H9 (cell line): Measurements from ENCODE around the gene GABRB1. TPM values are rescaled to one million over a fixed set of nuclear protein-coding genes. Genes with fewer than 3 reads are reported as not detected.

Source experiments
- DNase-seq: peaks from one replicate; pipeline ENCODE4 v3.0.0-alpha.2; 2017
- H2AFZ ChIP-seq: one replicate; pipeline ENCODE4 v1.6.1; 2013; ENCODE audit warnings: mild to moderate bottlenecking, low read length, control low read depth, moderate library complexity
- H2AK5ac ChIP-seq: 2 replicates; pipeline ENCODE4 v1.6.1; 2013; ENCODE audit warnings: low read length, control low read depth, mixed read lengths; ENCODE audit not compliant: insufficient read length
- H2BK120ac ChIP-seq: one replicate; pipeline ENCODE4 v1.6.1; 2013; ENCODE audit warnings: low read depth, mild to moderate bottlenecking, low read length, control low read depth, inconsistent platforms; ENCODE audit not compliant: poor library complexity, severe bottlenecking
- H2BK12ac ChIP-seq: 2 replicates; pipeline ENCODE4 v1.6.1; 2013; ENCODE audit warnings: low read length, control low read depth, mixed read lengths, low read depth; ENCODE audit not compliant: insufficient read length
- H2BK15ac ChIP-seq: 2 replicates; pipeline ENCODE4 v1.6.1; 2013; ENCODE audit warnings: low read depth, low read length, control low read depth
- H2BK20ac ChIP-seq: one replicate; pipeline ENCODE4 v1.6.1; 2013; ENCODE audit warnings: low read depth, mild to moderate bottlenecking, low read length, control low read depth, inconsistent platforms; ENCODE audit not compliant: poor library complexity, severe bottlenecking
- H2BK5ac ChIP-seq: 2 replicates; pipeline ENCODE4 v1.6.1; 2013; ENCODE audit warnings: low read length, control low read depth, mixed read lengths; ENCODE audit not compliant: insufficient read length
- H3K14ac ChIP-seq: 2 replicates; pipeline ENCODE4 v1.6.1; 2013; ENCODE audit warnings: low read length, control low read depth; ENCODE audit not compliant: insufficient read depth
- H3K18ac ChIP-seq: 2 replicates; pipeline ENCODE4 v1.6.1; 2013; ENCODE audit warnings: low read depth, mild to moderate bottlenecking, mixed read lengths, low read length, control low read depth; ENCODE audit not compliant: insufficient read length
- H3K23ac ChIP-seq: 2 replicates; pipeline ENCODE4 v1.6.1; 2013; ENCODE audit warnings: low read length, control low read depth, mixed read lengths, low read depth; ENCODE audit not compliant: insufficient read length
- H3K23me2 ChIP-seq: 2 replicates; pipeline ENCODE4 v1.6.1; 2013; ENCODE audit warnings: low read depth, mild to moderate bottlenecking, mixed read lengths, low read length, control low read depth; ENCODE audit not compliant: insufficient read length, poor library complexity, severe bottlenecking
- H3K27ac ChIP-seq: 2 replicates; pipeline ENCODE4 v1.5.1; 2013; ENCODE audit warnings: low read length, control low read depth, mixed read lengths, low read depth; ENCODE audit not compliant: insufficient read length
- H3K27me3 ChIP-seq: 2 replicates; pipeline ENCODE4 v1.6.1; 2013; ENCODE audit warnings: low read length, control low read depth, inconsistent platforms; ENCODE audit not compliant: insufficient read depth
- H3K4ac ChIP-seq: 2 replicates; pipeline ENCODE4 v1.6.1; 2013; ENCODE audit warnings: low read depth, mild to moderate bottlenecking, control low read depth, inconsistent platforms, low read length, moderate library complexity
- H3K4me1 ChIP-seq: 2 replicates; pipeline ENCODE4 v1.6.1; 2013; ENCODE audit warnings: low read length, control low read depth, inconsistent platforms; ENCODE audit not compliant: insufficient read depth
- H3K4me2 ChIP-seq: 2 replicates; pipeline ENCODE4 v1.6.1; 2013; ENCODE audit warnings: low read length, control low read depth, mixed read lengths; ENCODE audit not compliant: insufficient read length, insufficient read depth
- H3K56ac ChIP-seq: 2 replicates; pipeline ENCODE4 v1.6.1; 2013; ENCODE audit warnings: low read depth, mild to moderate bottlenecking, mixed read lengths, low read length, control low read depth; ENCODE audit not compliant: insufficient read length
- H3K79me1 ChIP-seq: 2 replicates; pipeline ENCODE4 v1.6.1; 2013; ENCODE audit warnings: low read depth, mild to moderate bottlenecking, moderate library complexity, low read length, control low read depth, inconsistent platforms; ENCODE audit not compliant: insufficient read depth, poor library complexity, severe bottlenecking
- H3K79me2 ChIP-seq: 2 replicates; pipeline ENCODE4 v1.6.1; 2013; ENCODE audit warnings: low read length, control low read depth, inconsistent platforms; ENCODE audit not compliant: insufficient read depth
- H3K9ac ChIP-seq: 2 replicates; pipeline ENCODE4 v1.6.1; 2013; ENCODE audit warnings: low read length, control low read depth, mixed read lengths; ENCODE audit not compliant: insufficient read length; ENCODE audit errors: extremely low read depth
- H3K9me3 ChIP-seq: one replicate; pipeline ENCODE4 v1.6.1; 2013; ENCODE audit warnings: low read depth, low read length, inconsistent platforms; ENCODE audit not compliant: control insufficient read depth
- H3T11ph ChIP-seq: one replicate; pipeline ENCODE4 v1.6.1; 2013; ENCODE audit warnings: mild to moderate bottlenecking, low read length, control low read depth, inconsistent platforms
- H4K20me1 ChIP-seq: one replicate; pipeline ENCODE4 v1.6.1; 2013; ENCODE audit not compliant: control insufficient read depth, insufficient read length, insufficient read depth
- H4K5ac ChIP-seq: 2 replicates; pipeline ENCODE4 v1.6.1; 2013; ENCODE audit warnings: low read depth, mild to moderate bottlenecking, mixed read lengths, low read length, control low read depth; ENCODE audit not compliant: insufficient read length
- H4K8ac ChIP-seq: replicated peaks from 2 replicates; pipeline ENCODE4 v1.6.1; 2013; ENCODE audit warnings: low read length, control low read depth, mixed read lengths, low read depth; ENCODE audit not compliant: insufficient read length
- H4K91ac ChIP-seq: 2 replicates; pipeline ENCODE4 v1.6.1; 2013; ENCODE audit warnings: low read depth, mild to moderate bottlenecking, moderate library complexity, mixed read lengths, low read length, control low read depth; ENCODE audit not compliant: insufficient read length
- H3K27ac Mint-ChIP-seq, 3 experiments: 2 replicates in 2 of 3; 3 replicates in 1 of 3; pipeline ENCODE4 v1.8.0; 2020 to 2021; ENCODE audit warnings: mixed read lengths in 3 of 3, mild to moderate bottlenecking in 1 of 3, moderate library complexity in 1 of 3
- H3K27me3 Mint-ChIP-seq: 2 replicates; pipeline ENCODE4 v1.8.0; 2021; ENCODE audit warnings: low read depth, mild to moderate bottlenecking, moderate library complexity, mixed read lengths
- H3K36me3 Mint-ChIP-seq, 3 experiments: 2 replicates in 2 of 3; 3 replicates in 1 of 3; pipeline ENCODE4 v1.8.0; 2020 to 2021; ENCODE audit warnings: low read depth in 3 of 3, mixed read lengths in 3 of 3; ENCODE audit not compliant: insufficient read depth in 1 of 3
- H3K4me1 Mint-ChIP-seq, 2 experiments: 2 replicates each; pipeline ENCODE4 v1.8.0; 2020; ENCODE audit warnings: mixed read lengths in 2 of 2
- H3K4me3 Mint-ChIP-seq, 2 experiments: 2 replicates in 1 of 2; 3 replicates in 1 of 2; pipeline ENCODE4 v1.8.0; 2020 to 2021; ENCODE audit warnings: mild to moderate bottlenecking in 2 of 2, mixed read lengths in 2 of 2, moderate library complexity in 1 of 2
- H3K9me3 Mint-ChIP-seq, 2 experiments: 2 replicates in 1 of 2; 3 replicates in 1 of 2; pipeline ENCODE4 v1.8.0; 2020; ENCODE audit warnings: mild to moderate bottlenecking in 2 of 2, mixed read lengths in 2 of 2, moderate library complexity in 1 of 2
- WGBS: extraction: QIAGEN DNeasy Blood & Tissue Kit; methylation state at CpG from one replicate; pipeline ENCODE4 v1.1.7; 2013; ENCODE audit warnings: missing lambda C conversion rate, low lambda C conversion rate, mixed read lengths; ENCODE audit not compliant: insufficient read length; ENCODE audit errors: extremely low coverage; 5-methylcytosine and 5-hydroxymethylcytosine counted together
- total RNA-seq: library from RNA; stranded (reverse); gene quantifications from 2 replicates; pipeline ENCODE4 v1.2.1, GENCODE V29; 2021
- TF ChIP-seq, protein P1 (sequence below): fragments of 200-600 bp; sonication (generic); conservative IDR thresholded peaks from 3 replicates; pipeline ENCODE4 v1.8.0; 2021; ENCODE audit warnings: antibody characterized with exemption, mild to moderate bottlenecking

GABRB1 gene
- total RNA-seq, 1 experiment from 2014 or later, result 0.39 TPM

DNA sequence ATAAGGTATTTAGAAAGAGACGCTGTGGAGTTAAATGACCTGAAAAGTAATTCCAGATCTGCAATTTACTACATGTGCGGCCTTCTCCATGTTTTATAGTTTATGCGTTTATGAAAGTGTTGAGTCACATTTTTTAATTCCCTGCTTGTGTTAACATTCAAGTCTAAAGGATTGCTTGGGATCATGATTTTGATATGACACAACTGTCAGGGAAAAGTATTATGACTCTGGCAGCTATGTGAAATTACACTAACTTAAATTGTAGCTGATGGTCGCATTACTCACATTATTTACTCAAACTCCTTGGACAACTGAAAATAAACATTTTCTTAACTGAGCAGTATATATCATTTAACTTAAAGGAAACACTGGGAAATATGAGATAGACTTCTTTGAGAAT is 14.3 kb upstream of the GABRB1 start:
- DNase-seq, result no peak
- Histone ChIP-seq H4K5ac (no peak overlapping the region), H3K4me1 (no peaks in the 10 kb centered on the region), H3K18ac (no peak overlapping the region), H4K20me1 (no peaks in the 10 kb centered on the region), H2BK15ac (no peak overlapping the region), H2BK12ac (no peak overlapping the region), H4K91ac (no peak overlapping the region), H4K8ac (no peak overlapping the region), H2BK120ac (no peak overlapping the region), H3T11ph (no peak overlapping the region), H3K14ac (no peak overlapping the region), H3K9me3 (no peaks in the 10 kb centered on the region), H3K27me3 (no peaks in the 10 kb centered on the region), H2BK20ac (no peak overlapping the region), H2AFZ (no peak overlapping the region), H3K27ac (no peak overlapping the region), H3K23ac (no peak overlapping the region), H3K9ac (no peak overlapping the region), H3K56ac (no peak overlapping the region), H2AK5ac (no peak overlapping the region), H3K23me2 (no peaks in the 10 kb centered on the region), H2BK5ac (no peak overlapping the region), H3K4me2 (no peak overlapping the region), H3K79me2 (no peaks in the 10 kb centered on the region), H3K4ac (no peak overlapping the region), H3K79me1 (no peaks in the 10 kb centered on the region)
- Mint-ChIP-seq H3K4me3 (no peak overlapping the region), H3K9me3 (no peaks in the 10 kb centered on the region; a peak in 2 of 5 replicates), H3K27ac (no peak overlapping the region), H3K4me1 (no peaks in the 10 kb centered on the region), H3K27me3 (no peaks in the 10 kb centered on the region; the same call in 1 of the 2 replicates), H3K36me3 (no peaks in the 10 kb centered on the region; a peak in 1 of 7 replicates)
- TF ChIP-seq, protein P1, sequence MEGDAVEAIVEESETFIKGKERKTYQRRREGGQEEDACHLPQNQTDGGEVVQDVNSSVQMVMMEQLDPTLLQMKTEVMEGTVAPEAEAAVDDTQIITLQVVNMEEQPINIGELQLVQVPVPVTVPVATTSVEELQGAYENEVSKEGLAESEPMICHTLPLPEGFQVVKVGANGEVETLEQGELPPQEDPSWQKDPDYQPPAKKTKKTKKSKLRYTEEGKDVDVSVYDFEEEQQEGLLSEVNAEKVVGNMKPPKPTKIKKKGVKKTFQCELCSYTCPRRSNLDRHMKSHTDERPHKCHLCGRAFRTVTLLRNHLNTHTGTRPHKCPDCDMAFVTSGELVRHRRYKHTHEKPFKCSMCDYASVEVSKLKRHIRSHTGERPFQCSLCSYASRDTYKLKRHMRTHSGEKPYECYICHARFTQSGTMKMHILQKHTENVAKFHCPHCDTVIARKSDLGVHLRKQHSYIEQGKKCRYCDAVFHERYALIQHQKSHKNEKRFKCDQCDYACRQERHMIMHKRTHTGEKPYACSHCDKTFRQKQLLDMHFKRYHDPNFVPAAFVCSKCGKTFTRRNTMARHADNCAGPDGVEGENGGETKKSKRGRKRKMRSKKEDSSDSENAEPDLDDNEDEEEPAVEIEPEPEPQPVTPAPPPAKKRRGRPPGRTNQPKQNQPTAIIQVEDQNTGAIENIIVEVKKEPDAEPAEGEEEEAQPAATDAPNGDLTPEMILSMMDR, result no peak
- WGBS, result no CpG with 5 or more reads among the region's 4 CpGs
